Measurements from ENCODE around the gene NNT.
A peak's percentile ranks its signal among the peaks of the same experiment; 100 is the strongest.
"Not testable (repeated sequence)": the region's sequence is repeated elsewhere in the genome, so short reads cannot be mapped to it uniquely, and the experiment has no call there.

Gene NNT

DNA sequence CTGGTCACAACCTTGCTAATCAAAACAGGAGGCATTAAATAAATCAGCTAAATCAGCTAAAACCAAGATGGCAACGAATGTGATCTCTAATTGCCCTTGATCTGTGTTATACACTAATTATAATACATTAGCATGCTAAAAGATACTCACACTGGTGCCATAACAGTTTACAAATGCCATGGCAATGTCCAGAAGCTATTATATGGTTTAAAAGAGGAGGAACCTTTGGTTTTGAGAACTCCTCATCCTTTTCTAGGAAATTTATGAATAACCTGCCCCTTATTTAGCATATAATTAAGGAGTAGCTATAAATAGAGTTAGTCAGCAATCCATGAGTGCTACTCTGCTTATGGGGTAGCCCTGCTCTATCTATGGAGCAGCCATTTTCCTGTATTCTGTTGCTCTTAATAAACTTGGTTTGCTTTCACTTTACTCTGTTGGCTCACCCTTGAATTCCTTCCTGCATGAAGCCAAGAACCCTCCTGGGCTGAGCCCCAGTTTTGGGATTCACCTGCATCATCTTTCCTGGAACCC lies 18.7 kb upstream of the NNT start:
- TF ChIP-seq ZFX (IDR thresholded peaks at IDR 0.05; ENCODE audit: borderline replicate concordance), result no peak
- TF ChIP-seq, protein P1, sequence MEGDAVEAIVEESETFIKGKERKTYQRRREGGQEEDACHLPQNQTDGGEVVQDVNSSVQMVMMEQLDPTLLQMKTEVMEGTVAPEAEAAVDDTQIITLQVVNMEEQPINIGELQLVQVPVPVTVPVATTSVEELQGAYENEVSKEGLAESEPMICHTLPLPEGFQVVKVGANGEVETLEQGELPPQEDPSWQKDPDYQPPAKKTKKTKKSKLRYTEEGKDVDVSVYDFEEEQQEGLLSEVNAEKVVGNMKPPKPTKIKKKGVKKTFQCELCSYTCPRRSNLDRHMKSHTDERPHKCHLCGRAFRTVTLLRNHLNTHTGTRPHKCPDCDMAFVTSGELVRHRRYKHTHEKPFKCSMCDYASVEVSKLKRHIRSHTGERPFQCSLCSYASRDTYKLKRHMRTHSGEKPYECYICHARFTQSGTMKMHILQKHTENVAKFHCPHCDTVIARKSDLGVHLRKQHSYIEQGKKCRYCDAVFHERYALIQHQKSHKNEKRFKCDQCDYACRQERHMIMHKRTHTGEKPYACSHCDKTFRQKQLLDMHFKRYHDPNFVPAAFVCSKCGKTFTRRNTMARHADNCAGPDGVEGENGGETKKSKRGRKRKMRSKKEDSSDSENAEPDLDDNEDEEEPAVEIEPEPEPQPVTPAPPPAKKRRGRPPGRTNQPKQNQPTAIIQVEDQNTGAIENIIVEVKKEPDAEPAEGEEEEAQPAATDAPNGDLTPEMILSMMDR (IDR thresholded peaks at IDR 0.05), result no peak
- H3K27ac ChIP-seq, result no peak overlapping the region

DNA sequence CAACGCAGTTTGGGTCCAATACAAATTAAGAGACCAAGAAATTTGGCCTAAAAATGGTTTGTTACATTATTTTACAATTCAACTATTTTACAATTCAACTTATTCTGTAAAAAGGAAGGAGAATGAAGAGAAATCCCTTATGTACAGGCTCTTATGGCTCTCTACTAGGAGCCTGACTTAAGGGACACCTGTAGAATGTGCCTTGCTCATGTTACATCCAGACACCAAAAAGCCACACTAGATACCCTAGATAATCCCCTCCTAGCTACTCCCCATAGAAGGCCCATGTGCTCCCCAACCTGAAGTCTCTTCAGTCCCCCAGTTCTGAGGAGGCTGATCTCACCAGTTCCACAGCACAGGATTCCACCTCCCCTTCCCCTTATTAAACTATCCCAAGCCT lies 14.1 kb upstream of the NNT start:
- TF ChIP-seq, protein P1 (IDR thresholded peaks at IDR 0.05), result no peak
- TF ChIP-seq ZFX (IDR thresholded peaks at IDR 0.05; ENCODE audit: borderline replicate concordance), result no peak
- H3K27ac ChIP-seq, result no peak overlapping the region

DNA sequence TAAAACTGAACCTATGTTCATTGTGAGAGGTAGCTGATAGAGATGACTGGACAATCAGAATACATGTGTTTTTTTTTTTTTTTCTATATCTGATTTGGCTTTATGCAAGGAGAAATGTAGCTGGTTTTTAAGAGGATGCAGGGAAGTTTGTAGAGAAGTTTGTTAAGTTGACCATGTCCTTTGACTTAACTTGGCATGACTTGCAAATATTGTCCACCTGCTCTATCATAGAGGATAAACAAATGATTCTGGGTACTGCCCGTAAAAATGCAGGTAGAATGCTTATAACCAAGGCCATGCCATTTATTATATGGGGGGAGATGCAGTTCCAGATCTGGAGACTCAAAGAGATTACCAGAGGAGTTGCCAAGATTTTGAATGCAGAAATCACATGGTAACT lies 13.7 kb upstream of the NNT start:
- H3K27ac ChIP-seq, result no peak overlapping the region
- TF ChIP-seq ZFX (IDR thresholded peaks at IDR 0.05; ENCODE audit: borderline replicate concordance), result no peak
- TF ChIP-seq, protein P1 (IDR thresholded peaks at IDR 0.05), result no peak

DNA sequence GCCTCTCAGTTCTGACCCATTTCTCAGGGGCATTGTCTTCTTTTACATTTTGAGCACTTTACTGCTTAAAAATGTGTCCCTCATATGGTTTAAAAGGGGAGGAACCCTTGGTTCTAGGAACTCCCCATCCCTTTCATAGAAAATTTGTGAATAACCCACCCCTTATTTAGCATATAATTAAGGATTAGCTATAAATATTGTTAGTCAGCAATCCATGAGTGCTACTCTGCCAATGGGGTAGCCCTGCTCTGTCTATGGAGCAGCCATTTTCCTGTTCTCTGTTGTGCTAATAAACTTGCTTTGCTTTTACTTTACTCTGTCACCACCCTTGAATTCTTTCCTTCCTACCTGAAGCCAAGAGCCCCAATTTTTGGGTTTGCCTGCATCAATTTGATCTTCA lies 12.3 kb upstream of the NNT start:
- H3K27ac ChIP-seq, result no peak overlapping the region
- no peak for TF ChIP-seq ZFX (IDR thresholded peaks at IDR 0.05; ENCODE audit: borderline replicate concordance)
- TF ChIP-seq, protein P1 (IDR thresholded peaks at IDR 0.05), result no peak

DNA sequence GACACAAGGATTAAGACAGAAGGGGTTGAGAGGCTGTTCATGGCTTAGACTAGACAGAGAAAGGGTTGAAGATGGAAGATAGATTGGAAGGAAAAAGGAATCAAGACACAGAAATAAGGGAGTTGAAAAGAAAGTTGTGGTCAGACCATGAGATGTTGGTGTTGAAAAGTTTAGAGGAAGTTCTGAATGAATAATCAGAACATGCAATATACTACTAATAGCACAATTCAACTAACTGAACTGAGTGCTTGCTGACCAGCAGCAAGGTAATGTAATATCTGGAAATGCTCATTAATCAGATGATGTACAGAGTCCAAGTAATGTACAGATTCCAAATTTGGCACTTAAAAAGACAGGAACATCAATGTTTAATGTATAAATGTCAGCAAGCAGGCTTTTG lies 10.6 kb upstream of the NNT start:
- TF ChIP-seq ZFX (IDR thresholded peaks at IDR 0.05; ENCODE audit: borderline replicate concordance), result no peak
- TF ChIP-seq, protein P1 (IDR thresholded peaks at IDR 0.05), result no peak
- no peak overlapping the region for H3K27ac ChIP-seq

DNA sequence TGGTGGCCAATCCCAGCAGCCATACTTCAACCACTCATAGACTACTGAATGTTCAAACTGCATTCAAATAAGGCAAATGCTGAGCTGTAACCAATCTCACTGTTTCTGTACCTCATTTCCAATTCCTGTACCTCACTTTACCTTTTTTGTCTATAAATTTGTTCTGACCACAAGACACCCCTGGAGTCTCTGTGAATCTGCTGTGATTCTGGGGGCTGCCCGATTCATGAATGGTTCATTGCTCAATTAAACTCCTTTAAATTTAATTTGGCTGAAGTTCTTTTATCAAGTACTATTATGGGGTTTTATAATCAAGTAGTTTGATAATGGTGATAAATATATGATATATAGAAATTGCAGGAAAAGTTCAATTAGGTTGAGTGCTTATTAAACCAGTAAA lies 4.1 kb upstream of the NNT start:
- H3K27ac ChIP-seq, result not testable (repeated sequence)

DNA sequence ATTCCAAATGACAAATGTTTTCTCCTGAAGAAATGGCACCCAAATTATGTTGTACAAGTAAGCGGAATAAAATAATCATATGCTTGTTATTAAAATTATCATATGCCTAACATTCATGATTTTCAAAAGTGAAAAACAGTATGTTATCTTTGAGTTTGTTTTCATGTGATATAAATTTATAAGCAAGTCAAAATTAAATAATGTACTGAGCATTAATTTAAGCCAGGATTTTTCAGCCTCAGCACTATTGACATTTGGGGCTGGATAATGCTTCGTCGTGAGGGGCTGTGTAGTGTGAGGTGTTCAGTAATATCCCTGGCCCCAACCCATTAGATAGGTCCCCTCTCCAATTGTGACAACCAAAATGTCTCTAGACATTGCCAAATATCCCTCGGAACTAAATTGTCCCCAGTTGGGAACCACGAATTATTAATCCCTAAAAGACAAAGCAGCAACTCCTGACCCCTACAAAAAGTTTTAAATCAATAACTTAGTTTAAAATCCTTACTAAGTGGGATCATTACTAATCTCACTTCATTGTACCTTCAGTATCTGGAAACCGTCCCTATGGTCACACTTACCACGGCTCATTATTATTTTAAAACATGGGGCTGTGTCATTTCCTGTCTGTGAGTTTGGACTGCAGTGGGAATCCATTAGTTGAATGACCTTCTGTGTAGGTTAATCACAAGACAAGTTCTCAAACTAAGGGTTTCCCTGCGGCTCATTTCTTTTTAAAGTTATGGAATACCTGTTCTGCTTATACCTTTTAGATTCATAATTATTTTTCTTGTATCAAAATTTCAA lies 1.3 kb upstream of the NNT start:
- peak overlapping the region; percentile 68 for H3K27ac ChIP-seq
- no peak for TF ChIP-seq ZFX (IDR thresholded peaks at IDR 0.05; ENCODE audit: borderline replicate concordance)

DNA sequence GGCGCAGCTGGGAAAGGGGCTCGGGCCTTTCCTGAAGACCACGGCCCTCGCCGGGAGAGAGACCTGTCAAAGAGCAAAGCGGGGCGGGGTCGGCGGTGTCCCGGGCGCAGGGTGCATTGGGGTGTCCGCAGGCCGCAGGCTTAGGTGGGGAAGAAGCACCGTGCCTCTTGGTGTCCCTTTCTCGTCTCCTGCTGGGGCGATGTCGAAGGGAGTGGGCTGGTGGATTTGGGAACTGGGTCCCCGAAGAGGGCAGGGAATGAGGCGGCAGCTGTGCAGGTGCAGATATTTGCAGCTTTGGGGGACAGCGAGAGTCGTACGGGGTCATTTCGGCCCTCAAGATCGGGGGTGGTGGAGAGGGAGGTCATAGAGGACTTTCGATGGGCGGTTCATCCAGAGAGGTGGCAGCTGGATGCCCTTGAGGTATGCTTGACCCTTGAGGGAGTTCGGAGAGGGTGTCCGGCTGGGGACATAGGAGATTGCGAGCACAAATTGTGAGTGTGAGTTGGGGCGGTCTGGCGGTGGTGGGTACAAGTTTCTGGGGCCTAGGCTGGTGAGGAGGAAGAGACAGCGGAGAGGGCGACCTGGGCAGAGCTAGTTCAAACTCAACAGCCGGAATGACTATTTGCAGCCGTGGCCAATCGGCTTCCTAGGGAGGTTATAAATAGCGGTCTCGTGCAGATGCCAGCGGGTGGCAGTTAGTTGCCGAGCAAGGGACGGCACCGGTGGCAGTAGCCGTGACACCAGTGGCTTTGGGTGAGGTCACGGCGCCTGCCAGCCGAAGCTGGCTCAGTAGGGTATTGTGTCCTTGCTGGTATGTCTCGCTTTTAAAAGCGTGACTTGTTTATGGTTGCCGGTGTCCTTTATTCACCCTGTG lies 601 bp downstream of the NNT start:
- peak overlapping the region; percentile 68 for H3K27ac ChIP-seq

More for the DNA sequence above, 601 bp downstream of the NNT start:
- TF ChIP-seq, protein P1 (IDR thresholded peaks at IDR 0.05), result no peak
- no peak for TF ChIP-seq ZFX (IDR thresholded peaks at IDR 0.05; ENCODE audit: borderline replicate concordance)

Data from 22Rv1 (cell line).